ENCODE results near the gene PRKAG2.

DNA sequence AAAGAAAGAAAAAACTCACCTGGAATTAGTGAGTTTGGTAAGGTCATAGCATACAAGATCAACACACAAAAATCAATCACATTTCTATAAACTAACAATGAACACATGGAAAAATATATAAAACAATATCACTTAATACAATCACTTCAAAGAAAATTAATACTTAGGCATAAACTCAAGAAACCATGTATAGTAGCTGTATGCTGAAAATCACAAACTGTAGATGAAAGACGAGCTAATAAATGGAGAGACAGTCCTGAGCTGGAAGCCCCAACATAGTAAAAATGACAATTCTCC is 243.5 kb downstream of the PRKAG2 start:
- TF ChIP-seq EZH2 (IDR thresholded peaks at IDR 0.05; ENCODE audit: insufficient read depth, poor library complexity, severe bottlenecking) = no peak
- TF ChIP-seq EZH2phosphoT487 (IDR thresholded peaks at IDR 0.05; ENCODE audit: insufficient read depth, low read depth) = no peak
